ENCODE data around the gene SLA2.
A peak's percentile ranks its signal among the peaks of the same experiment; 100 is the strongest.

SLA2 gene

DNA sequence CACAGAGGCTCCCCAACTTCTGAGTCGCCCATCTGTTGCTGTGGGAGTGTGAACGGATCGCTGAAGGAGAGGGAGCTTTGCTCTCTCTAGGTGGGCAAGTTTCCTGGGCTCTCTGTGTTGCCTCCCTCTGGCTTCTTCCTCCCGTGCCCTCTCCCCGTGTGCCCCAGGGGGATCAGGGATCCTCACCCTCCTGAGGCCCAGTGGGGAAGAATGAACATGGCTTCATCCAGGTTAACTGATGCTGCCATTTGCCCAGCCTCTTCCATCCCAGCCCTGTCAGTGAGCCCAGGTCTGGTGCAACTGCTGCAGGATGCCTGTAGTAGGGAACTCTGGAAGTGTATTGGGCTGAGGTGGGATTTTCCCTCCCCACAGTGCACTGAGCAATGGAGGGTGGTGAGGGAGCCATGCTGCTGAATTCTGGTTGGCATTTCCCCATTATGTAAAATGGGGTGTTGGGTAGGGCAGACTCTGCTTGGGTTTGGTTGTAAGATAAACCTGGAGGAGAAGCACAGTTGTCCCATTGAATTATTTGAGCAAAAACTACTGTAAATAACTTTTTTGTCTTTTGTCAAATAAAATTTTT, 52.6 kb downstream of the SLA2 start:
- Histone ChIP-seq H3K4me1 (ENCODE audit: insufficient read depth, low read length, poor library complexity, severe bottlenecking) (peaks cover 4% of the 10 kb centered on the region), H2AFZ (ENCODE audit: low read length) (no peak overlapping the region), H3K9me3 (ENCODE audit: insufficient read depth, low read depth, low read length) (no peaks in the 10 kb centered on the region), H3K79me2 (ENCODE audit: insufficient read depth, low read length) (no peaks in the 10 kb centered on the region), H3F3A (ENCODE audit: low read depth) (0 out of 2 replicates have a peak, but pooled peaks cover 3% of the 10 kb centered on the region), H4K20me1 (ENCODE audit: insufficient read depth, low read length, poor library complexity, severe bottlenecking) (no peaks in the 10 kb centered on the region), H3K27me3 (ENCODE audit: insufficient read depth, low read length, poor library complexity, severe bottlenecking) (no peaks in the 10 kb centered on the region), H3K4me3 (ENCODE audit: low read length, poor library complexity, severe bottlenecking) (no peak overlapping the region), H3K4me2 (ENCODE audit: low read depth, low read length, poor library complexity, severe bottlenecking) (no peak overlapping the region), H3K9me2 (replicated peaks; ENCODE audit: low read depth, low read length) (no peaks in the 10 kb centered on the region), H3K36me3 (ENCODE audit: insufficient read depth, low read length) (peaks cover 12% of the 10 kb centered on the region; the same call in 1 of the 2 replicates), H3K9ac (ENCODE audit: low read depth, low read length, poor library complexity, severe bottlenecking) (no peak overlapping the region)
- TF ChIP-seq EZH2phosphoT487 (IDR thresholded peaks at IDR 0.05; ENCODE audit: borderline replicate concordance) (no peak), CTCF (conservative IDR thresholded peaks at IDR 0.05; ENCODE audit: low read length) (no peak)

GRCh38 chr20:36591854-36592641, 53.9 kb downstream of the SLA2 start:
- no peak overlapping the region for H2AFZ ChIP-seq (ENCODE audit: low read length)
- peaks cover 12% of the 10 kb centered on the region; the same call in 1 of the 2 replicates for H3K36me3 ChIP-seq (ENCODE audit: insufficient read depth, low read length)
- peaks cover 4% of the 10 kb centered on the region for H3K4me1 ChIP-seq (ENCODE audit: insufficient read depth, low read length, poor library complexity, severe bottlenecking)
- H3F3A ChIP-seq (ENCODE audit: low read depth) = 0 out of 2 replicates have a peak, but pooled peaks cover 3% of the 10 kb centered on the region
- H3K79me2 ChIP-seq (ENCODE audit: insufficient read depth, low read length) = no peaks in the 10 kb centered on the region
- H3K9me3 ChIP-seq (ENCODE audit: insufficient read depth, low read depth, low read length) = no peaks in the 10 kb centered on the region
- H3K9me2 ChIP-seq (replicated peaks; ENCODE audit: low read depth, low read length) = no peaks in the 10 kb centered on the region
- H3K27me3 ChIP-seq (ENCODE audit: insufficient read depth, low read length, poor library complexity, severe bottlenecking) = no peaks in the 10 kb centered on the region
- no peak overlapping the region for H3K4me3 ChIP-seq (ENCODE audit: low read length, poor library complexity, severe bottlenecking)
- H3K4me2 ChIP-seq (ENCODE audit: low read depth, low read length, poor library complexity, severe bottlenecking) = no peak overlapping the region
- TF ChIP-seq EZH2phosphoT487 (IDR thresholded peaks at IDR 0.05; ENCODE audit: borderline replicate concordance) (no peak), CTCF (conservative IDR thresholded peaks at IDR 0.05; ENCODE audit: low read length) (peak; percentile 38)
- no peaks in the 10 kb centered on the region for H4K20me1 ChIP-seq (ENCODE audit: insufficient read depth, low read length, poor library complexity, severe bottlenecking)
- H3K9ac ChIP-seq (ENCODE audit: low read depth, low read length, poor library complexity, severe bottlenecking) = no peak overlapping the region

- no peak overlapping the region for H2AFZ ChIP-seq (ENCODE audit: low read length)
- no peak overlapping the region for H3K4me3 ChIP-seq (ENCODE audit: low read length, poor library complexity, severe bottlenecking)
- H3K36me3 ChIP-seq (ENCODE audit: insufficient read depth, low read length) = peaks cover 12% of the 10 kb centered on the region; the same call in 1 of the 2 replicates
- H3F3A ChIP-seq (ENCODE audit: low read depth) = 0 out of 2 replicates have a peak, but pooled peaks cover 3% of the 10 kb centered on the region
- TF ChIP-seq EZH2phosphoT487 (IDR thresholded peaks at IDR 0.05; ENCODE audit: borderline replicate concordance) (no peak), CTCF (conservative IDR thresholded peaks at IDR 0.05; ENCODE audit: low read length) (no peak)
- peaks cover 4% of the 10 kb centered on the region for H3K4me1 ChIP-seq (ENCODE audit: insufficient read depth, low read length, poor library complexity, severe bottlenecking)
- H3K9ac ChIP-seq (ENCODE audit: low read depth, low read length, poor library complexity, severe bottlenecking) = no peak overlapping the region
- no peaks in the 10 kb centered on the region for H4K20me1 ChIP-seq (ENCODE audit: insufficient read depth, low read length, poor library complexity, severe bottlenecking)
- no peaks in the 10 kb centered on the region for H3K27me3 ChIP-seq (ENCODE audit: insufficient read depth, low read length, poor library complexity, severe bottlenecking)
- H3K9me3 ChIP-seq (ENCODE audit: insufficient read depth, low read depth, low read length) = no peaks in the 10 kb centered on the region
- H3K9me2 ChIP-seq (replicated peaks; ENCODE audit: low read depth, low read length) = no peaks in the 10 kb centered on the region
- H3K4me2 ChIP-seq (ENCODE audit: low read depth, low read length, poor library complexity, severe bottlenecking) = no peak overlapping the region
- no peaks in the 10 kb centered on the region for H3K79me2 ChIP-seq (ENCODE audit: insufficient read depth, low read length)
Measured at GRCh38 chr20:36591281-36591680, 54.7 kb downstream of the SLA2 start.

Measured in Loucy (cell line).